Natural killer cell (primary cell): ENCODE data around the gene ASIP. TPM values are rescaled to one million over a fixed set of nuclear protein-coding genes. Genes with fewer than 3 reads are reported as not detected.
A peak's percentile ranks its signal among the peaks of the same experiment; 100 is the strongest.
"Not testable (repeated sequence)": the region's sequence is repeated elsewhere in the genome, so short reads cannot be mapped to it uniquely, and the experiment has no call there.

Experiments used
- ATAC-seq, 3 donors: fragments of 150-1000 bp in 2 of 3; fragments of 200-7000 bp in 1 of 3; cut with Tn5 transposase; 1 replicate in 1 of 3; 2 replicates in 2 of 3; pipeline ENCODE4 v1.10.0; 2021; ENCODE audit warnings: mild to moderate bottlenecking in 2 of 3, moderate library complexity in 2 of 3
- DNase-seq, 2 donors: peaks; one replicate each; pipeline versions ENCODE4 v3.0.0 to v3.0.0-alpha.2; 2013 to 2021; ENCODE audit warnings: mixed read lengths in 1 of 2
- H3K27ac ChIP-seq: one replicate; pipeline ENCODE4 v1.5.1; 2013; ENCODE audit warnings: mild to moderate bottlenecking, low read length
- H3K27me3 ChIP-seq: one replicate; pipeline ENCODE4 v1.6.1; 2013; ENCODE audit warnings: low read length; ENCODE audit not compliant: control insufficient read depth, insufficient read depth
- H3K36me3 ChIP-seq: one replicate; pipeline ENCODE4 v1.6.1; 2013; ENCODE audit warnings: low read length; ENCODE audit not compliant: control insufficient read depth, insufficient read depth
- H3K4me1 ChIP-seq: one replicate; pipeline ENCODE4 v1.6.1; 2013; ENCODE audit warnings: low read length; ENCODE audit not compliant: control insufficient read depth, insufficient read depth
- H3K4me3 ChIP-seq: one replicate; pipeline ENCODE4 v1.5.1; 2013; ENCODE audit warnings: low read length
- H3K9me3 ChIP-seq: one replicate; pipeline ENCODE4 v1.6.1; 2013; ENCODE audit warnings: low read length; ENCODE audit not compliant: control insufficient read depth, insufficient read depth
- H3K27ac Mint-ChIP-seq, 2 donors: one replicate each; pipeline ENCODE4 v1.8.0; 2022; ENCODE audit warnings: mild to moderate bottlenecking in 2 of 2, mixed read lengths in 2 of 2, moderate library complexity in 1 of 2
- H3K27me3 Mint-ChIP-seq, 2 donors: one replicate each; pipeline ENCODE4 v1.8.0; 2022; ENCODE audit warnings: low read depth in 2 of 2, mixed read lengths in 2 of 2
- H3K36me3 Mint-ChIP-seq: one replicate; pipeline ENCODE4 v1.8.0; 2022; ENCODE audit warnings: mixed read lengths
- H3K4me1 Mint-ChIP-seq, 2 donors: one replicate each; pipeline ENCODE4 v1.8.0; 2022; ENCODE audit warnings: mixed read lengths in 2 of 2
- H3K4me3 Mint-ChIP-seq: one replicate; pipeline ENCODE4 v1.8.0; 2022; ENCODE audit warnings: mild to moderate bottlenecking, moderate library complexity, mixed read lengths
- H3K9me3 Mint-ChIP-seq, 2 donors: one replicate each; pipeline ENCODE4 v1.8.0; 2022; ENCODE audit warnings: mixed read lengths in 2 of 2
- WGBS: methylation state at CpG from one replicate; pipeline ENCODE4 v1.1.7; 2013; ENCODE audit warnings: missing lambda C conversion rate; ENCODE audit not compliant: insufficient coverage; 5-methylcytosine and 5-hydroxymethylcytosine counted together
- intact Hi-C: fragments of 100-400 bp; cut with micrococcal nuclease; formaldehyde crosslinking; loops from one replicate; pipeline ENCODE4 v1.14.2; 2022
- total RNA-seq, 4 donors: library from RNA; stranded (reverse); fragments of 120-200 nt in 1 of 4; gene quantifications; one replicate each; pipeline versions ENCODE4 v1.2.3 to v1.2.4, GENCODE V29; 2013 to 2022
- TF ChIP-seq, protein P1 (sequence below): fragments of 200-600 bp; IDR thresholded peaks from one replicate; pipeline ENCODE4 v1.8.0; 2022; ENCODE audit warnings: antibody characterized with exemption

Gene ASIP
- total RNA-seq, 3 donors from 2014 or later (not counting 1 experiment from before 2014, with no cell fraction given): not detected

DNA sequence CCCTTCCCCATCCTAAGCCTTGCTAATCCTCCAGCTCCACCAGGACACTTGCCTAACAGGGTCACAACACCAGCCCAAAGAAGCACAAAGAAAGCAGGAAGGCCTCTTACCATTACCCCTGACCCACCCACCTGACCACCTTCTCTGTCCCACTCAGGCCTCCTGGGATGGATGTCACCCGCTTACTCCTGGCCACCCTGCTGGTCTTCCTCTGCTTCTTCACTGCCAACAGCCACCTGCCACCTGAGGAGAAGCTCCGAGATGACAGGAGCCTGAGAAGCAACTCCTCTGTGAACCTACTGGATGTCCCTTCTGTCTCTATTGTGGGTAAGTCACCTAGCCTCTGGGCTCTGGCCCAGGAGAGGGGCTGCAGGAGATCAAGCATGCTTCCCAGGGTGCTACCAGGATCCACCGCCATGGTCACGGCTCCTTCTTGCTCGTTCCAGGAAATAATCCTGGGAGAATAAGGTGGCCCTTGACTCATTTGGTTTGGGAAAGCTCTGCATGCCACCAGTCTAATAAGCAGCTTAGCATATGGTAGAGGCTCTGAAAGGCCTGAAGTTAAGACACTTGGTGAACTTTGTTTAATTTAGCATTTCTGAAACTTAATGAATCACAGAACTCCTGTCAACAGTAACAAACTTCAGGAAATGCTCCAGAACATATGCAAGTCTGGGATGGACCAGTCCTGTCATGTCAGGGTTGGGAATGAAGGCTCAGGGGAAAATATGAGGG lies 19.2 kb downstream of the ASIP start:
- no peaks in the 10 kb centered on the region for H3K9me3 Mint-ChIP-seq
- DNase-seq: no peak
- WGBS: 95% methylated on average over 5 of the region's 5 CpGs
- Histone ChIP-seq H3K4me1 (peaks cover 7% of the 10 kb centered on the region), H3K9me3 (no peaks in the 10 kb centered on the region), H3K27ac (no peak overlapping the region), H3K27me3 (no peaks in the 10 kb centered on the region), H3K36me3 (no peaks in the 10 kb centered on the region), H3K4me3 (no peak overlapping the region)
- no peak for ATAC-seq
- no peak overlapping the region for H3K27ac Mint-ChIP-seq
- TF ChIP-seq, protein P1, sequence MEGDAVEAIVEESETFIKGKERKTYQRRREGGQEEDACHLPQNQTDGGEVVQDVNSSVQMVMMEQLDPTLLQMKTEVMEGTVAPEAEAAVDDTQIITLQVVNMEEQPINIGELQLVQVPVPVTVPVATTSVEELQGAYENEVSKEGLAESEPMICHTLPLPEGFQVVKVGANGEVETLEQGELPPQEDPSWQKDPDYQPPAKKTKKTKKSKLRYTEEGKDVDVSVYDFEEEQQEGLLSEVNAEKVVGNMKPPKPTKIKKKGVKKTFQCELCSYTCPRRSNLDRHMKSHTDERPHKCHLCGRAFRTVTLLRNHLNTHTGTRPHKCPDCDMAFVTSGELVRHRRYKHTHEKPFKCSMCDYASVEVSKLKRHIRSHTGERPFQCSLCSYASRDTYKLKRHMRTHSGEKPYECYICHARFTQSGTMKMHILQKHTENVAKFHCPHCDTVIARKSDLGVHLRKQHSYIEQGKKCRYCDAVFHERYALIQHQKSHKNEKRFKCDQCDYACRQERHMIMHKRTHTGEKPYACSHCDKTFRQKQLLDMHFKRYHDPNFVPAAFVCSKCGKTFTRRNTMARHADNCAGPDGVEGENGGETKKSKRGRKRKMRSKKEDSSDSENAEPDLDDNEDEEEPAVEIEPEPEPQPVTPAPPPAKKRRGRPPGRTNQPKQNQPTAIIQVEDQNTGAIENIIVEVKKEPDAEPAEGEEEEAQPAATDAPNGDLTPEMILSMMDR: no peak
- H3K36me3 Mint-ChIP-seq: no peaks in the 10 kb centered on the region
- intact Hi-C loops: no loop called here
- H3K27me3 Mint-ChIP-seq: no peaks in the 10 kb centered on the region
- peaks cover 6 to 7% of the 10 kb centered on the region in 2 donors for H3K4me1 Mint-ChIP-seq
- H3K4me3 Mint-ChIP-seq: no peak overlapping the region

DNA sequence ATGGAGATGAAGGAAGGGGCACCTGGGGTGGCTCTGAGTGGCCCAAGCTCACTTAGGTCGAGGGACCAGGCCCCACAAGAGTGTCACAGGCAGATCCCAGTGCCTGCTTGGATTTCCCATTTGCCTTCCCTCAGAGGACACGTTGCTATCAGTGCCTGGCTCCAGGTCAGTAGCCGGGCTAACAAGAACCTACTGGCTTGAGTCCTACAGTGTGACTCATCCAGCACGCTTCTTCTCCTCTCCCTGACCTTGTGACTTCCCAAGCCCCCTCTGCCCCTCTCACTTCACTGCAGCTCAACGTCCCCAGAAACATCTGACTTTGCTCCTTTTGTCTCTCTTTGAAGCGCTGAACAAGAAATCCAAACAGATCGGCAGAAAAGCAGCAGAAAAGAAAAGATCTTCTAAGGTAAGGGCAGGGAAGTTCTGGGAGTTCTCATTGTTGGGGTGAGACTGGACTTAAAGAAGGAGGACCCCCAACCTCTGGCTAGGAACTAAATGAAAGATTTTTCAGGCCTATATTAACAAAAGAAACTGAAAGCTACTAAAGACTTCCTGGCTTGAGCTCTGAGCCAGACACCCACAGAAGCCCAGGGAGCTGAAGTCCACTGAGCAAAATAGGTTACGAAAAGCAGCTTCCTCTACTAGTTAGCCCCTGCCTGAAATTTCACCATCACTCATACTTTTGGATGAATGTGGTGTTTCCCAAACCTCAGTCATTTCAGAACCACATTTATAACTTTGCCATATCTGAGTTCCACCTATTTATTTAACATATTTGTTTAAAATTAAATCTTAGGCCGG lies 21.5 kb downstream of the ASIP start:
- H3K4me3 Mint-ChIP-seq: no peak overlapping the region
- H3K4me1 ChIP-seq: peaks cover 7% of the 10 kb centered on the region
- H3K27me3 Mint-ChIP-seq: peaks cover 0 to 3% of the 10 kb centered on the region in 2 donors
- no peaks in the 10 kb centered on the region for H3K27me3 ChIP-seq
- H3K27ac Mint-ChIP-seq: peak overlapping the region; percentile 39 to 59
- no peaks in the 10 kb centered on the region for H3K36me3 ChIP-seq
- TF ChIP-seq, protein P1: no peak
- no peak overlapping the region for H3K4me3 ChIP-seq
- ATAC-seq (peak; percentile 37 to 52 (median 46)), DNase-seq (no peak)
- H3K4me1 Mint-ChIP-seq: peaks cover 6 to 7% of the 10 kb centered on the region in 2 donors
- WGBS: 75% methylated on average over 8 of the region's 9 CpGs
- no peaks in the 10 kb centered on the region for H3K36me3 Mint-ChIP-seq
- H3K9me3 Mint-ChIP-seq: no peaks in the 10 kb centered on the region
- intact Hi-C loops: no loop called here
- no peaks in the 10 kb centered on the region for H3K9me3 ChIP-seq
- H3K27ac ChIP-seq: no peak overlapping the region

DNA sequence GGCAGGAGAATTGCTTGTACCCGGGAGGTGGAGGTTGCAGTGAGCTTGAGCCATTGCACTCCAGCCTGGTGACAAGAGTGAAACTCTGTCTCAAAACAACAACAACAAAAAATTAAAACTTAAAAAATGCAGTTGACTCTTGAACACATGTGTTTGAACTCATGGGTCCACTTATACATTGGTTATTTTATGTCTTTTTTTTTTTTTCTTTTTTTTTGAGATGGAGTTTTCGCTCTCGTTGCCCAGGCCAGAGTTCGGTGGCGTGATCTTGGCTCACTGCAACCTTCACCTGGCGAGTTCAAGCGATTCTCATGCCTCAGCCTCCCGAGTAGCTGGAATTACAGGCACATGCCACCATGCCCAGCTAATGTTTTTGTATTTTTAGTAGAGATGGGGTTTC lies 22.2 kb downstream of the ASIP start:
- intact Hi-C loops, H3K4me3 Mint-ChIP-seq, H3K27me3 ChIP-seq, H3K4me1 Mint-ChIP-seq, H3K36me3 Mint-ChIP-seq, H3K27me3 Mint-ChIP-seq, H3K9me3 ChIP-seq, H3K4me1 ChIP-seq, H3K27ac Mint-ChIP-seq, H3K36me3 ChIP-seq, ATAC-seq, H3K27ac ChIP-seq, H3K9me3 Mint-ChIP-seq, DNase-seq, H3K4me3 ChIP-seq: not testable (repeated sequence)
- WGBS: 94% methylated on average over 8 of the region's 8 CpGs

DNA sequence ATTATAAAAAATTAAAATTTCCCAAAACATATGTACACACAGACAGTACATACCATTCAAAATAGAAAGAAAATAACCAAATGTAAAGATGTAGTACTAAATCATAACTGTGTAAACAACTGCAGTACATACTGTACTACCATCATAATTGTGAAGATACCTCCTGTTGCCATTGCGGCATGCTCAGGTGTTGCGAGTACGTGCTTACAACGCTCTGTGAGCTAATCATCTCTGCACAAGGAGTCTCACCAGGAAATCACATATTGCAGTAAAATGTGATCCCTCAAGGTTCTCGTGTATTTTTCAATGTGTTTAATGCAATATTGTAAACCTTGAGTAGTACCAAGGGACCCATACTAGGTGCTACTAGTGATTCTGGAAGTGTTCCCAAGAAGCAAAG lies 22.9 kb downstream of the ASIP start:
- Histone ChIP-seq H3K9me3 (no peaks in the 10 kb centered on the region), H3K27ac (no peak overlapping the region), H3K36me3 (no peaks in the 10 kb centered on the region), H3K4me1 (peaks cover 14% of the 10 kb centered on the region), H3K27me3 (peaks cover 1% of the 10 kb centered on the region), H3K4me3 (no peak overlapping the region)
- Mint-ChIP-seq H3K9me3 (no peaks in the 10 kb centered on the region), H3K27ac (no peak overlapping the region), H3K4me3 (no peak overlapping the region), H3K4me1 (peaks cover 7 to 13% of the 10 kb centered on the region in 2 donors), H3K27me3 (peaks cover 0 to 10% of the 10 kb centered on the region in 2 donors), H3K36me3 (no peaks in the 10 kb centered on the region)
- whole genome bisulfite sequencing: 93% methylated on average over 5 of the region's 5 CpGs
- TF ChIP-seq, protein P1: no peak
- intact Hi-C loops: no loop called here
- no peak for DNase-seq
- ATAC-seq: no peak
